GM19351 (cell line): ENCODE results near the gene TYMP.

Source experiments
- ATAC-seq: cut with Tn5 transposase; IDR thresholded peaks from one replicate; pipeline ENCODE4 v1.9.1; 2021; ENCODE audit warnings: mild to moderate bottlenecking, moderate library complexity; ENCODE audit not compliant: unreplicated experiment

TYMP gene

GRCh38 chr22:50505776-50506610 lies 23.8 kb downstream of the TYMP start:
- ATAC-seq = no peak

- no peak for ATAC-seq
Measured at GRCh38 chr22:50505276-50505775, 24.5 kb downstream of the TYMP start.

GRCh38 chr22:50504369-50505211 lies 25.2 kb downstream of the TYMP start:
- no peak for ATAC-seq

DNA sequence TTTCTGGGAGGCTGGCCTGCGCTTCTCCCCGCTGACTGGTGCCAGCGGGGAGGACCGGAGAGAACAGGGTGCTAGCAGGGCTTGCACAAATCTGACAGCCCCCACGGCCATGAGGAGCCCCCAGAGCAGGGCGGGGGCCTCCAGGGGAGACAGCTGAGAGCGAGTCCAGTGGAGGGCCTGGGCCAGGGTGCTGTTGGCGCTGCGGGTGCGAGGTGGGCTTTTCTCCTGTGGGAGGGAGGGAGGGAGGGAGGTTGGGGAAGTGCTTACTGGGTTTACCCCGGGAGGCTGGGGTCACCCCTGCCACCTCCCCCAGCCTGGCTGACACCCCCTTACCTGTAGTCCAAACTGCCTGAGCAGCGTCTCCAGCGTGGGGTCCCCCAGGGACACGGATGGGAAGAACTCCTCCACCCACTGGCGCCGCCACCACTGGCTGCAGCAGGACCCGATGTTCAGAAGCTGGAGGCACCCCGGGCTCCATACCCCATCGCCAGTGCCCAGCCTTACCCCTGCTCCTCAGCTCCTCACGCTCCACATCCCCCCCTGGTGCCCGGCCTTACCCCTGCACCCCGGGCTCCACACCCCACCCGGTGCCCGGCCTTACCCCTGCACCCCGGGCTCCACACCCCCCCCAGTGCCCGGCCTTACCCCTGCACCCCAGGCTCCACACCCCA lies 26.2 kb downstream of the TYMP start:
- no peak for ATAC-seq

DNA sequence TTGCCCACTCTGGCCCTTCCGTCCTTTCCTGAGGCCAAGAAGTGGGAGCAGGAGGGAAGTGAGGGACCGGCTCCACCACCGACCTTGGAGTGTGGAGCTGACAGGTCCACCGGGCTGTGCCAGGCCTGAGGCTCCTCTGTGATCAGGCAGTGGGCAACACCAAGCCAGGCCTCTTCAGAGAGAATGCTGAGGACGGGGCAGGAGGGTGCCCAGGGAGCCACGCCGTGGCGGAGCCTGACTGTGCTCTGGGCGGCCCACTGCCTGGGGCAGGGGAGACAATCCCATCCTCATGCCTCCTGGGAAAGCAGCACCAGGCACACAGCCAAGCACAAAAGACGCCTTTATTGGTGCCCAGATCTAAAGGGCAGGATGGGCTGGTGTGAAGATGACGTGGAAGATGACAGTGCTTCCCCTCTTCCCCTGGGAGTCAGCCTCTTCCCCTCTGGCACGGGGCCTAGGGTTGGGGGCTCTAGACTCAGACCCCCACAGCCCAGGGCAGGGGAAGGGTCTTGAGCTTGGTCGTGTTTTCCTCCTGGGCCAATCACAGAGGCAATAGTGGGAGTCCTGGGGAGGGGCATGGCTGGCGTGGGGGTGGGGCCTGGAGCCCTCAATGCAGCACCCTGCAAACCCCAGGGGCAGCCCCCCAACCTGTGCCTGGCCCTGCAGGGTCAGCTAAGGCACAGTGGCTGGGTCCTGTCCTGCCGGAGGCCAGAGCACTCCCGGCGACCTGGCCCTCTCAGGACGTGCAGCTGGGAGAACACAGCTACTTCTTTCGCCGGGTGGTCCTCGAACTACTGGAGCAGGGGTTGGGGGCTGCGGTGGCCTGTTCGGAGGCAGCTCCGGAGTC lies 27.0 kb downstream of the TYMP start:
- ATAC-seq = no peak

GRCh38 chr22:50502096-50502495 lies 27.7 kb downstream of the TYMP start:
- ATAC-seq = no peak

- ATAC-seq = no peak
Measured at GRCh38 chr22:50500452-50500851, 29.4 kb downstream of the TYMP start.

GRCh38 chr22:50498322-50498890 lies 31.4 kb downstream of the TYMP start:
- no peak for ATAC-seq

GRCh38 chr22:50497093-50497492 lies 32.7 kb downstream of the TYMP start:
- ATAC-seq = no peak

GRCh38 chr22:50490531-50491308 lies 39.1 kb downstream of the TYMP start:
- ATAC-seq = no peak

- no peak for ATAC-seq
Measured at GRCh38 chr22:50489363-50490243, 40.2 kb downstream of the TYMP start.

DNA sequence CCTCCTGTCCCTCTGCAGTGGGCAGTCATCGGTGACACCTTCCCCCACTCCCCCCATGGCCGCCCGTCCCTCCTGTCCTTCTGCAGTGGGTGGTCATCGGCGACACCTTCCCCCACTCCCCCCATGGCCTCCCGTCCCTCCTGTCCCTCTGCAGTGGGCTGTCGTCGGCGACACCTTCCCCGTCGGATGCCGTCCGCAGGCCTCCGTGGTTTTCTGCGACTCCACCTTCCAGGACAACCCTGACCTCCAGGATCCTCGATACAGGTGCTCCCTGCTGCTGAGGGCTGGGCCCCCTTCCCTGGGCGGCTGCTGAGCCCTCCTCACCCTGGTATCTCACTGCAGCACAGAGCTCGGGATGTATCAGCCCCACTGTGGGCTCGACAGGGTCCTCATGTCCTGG lies 40.9 kb downstream of the TYMP start:
- no peak for ATAC-seq

DNA sequence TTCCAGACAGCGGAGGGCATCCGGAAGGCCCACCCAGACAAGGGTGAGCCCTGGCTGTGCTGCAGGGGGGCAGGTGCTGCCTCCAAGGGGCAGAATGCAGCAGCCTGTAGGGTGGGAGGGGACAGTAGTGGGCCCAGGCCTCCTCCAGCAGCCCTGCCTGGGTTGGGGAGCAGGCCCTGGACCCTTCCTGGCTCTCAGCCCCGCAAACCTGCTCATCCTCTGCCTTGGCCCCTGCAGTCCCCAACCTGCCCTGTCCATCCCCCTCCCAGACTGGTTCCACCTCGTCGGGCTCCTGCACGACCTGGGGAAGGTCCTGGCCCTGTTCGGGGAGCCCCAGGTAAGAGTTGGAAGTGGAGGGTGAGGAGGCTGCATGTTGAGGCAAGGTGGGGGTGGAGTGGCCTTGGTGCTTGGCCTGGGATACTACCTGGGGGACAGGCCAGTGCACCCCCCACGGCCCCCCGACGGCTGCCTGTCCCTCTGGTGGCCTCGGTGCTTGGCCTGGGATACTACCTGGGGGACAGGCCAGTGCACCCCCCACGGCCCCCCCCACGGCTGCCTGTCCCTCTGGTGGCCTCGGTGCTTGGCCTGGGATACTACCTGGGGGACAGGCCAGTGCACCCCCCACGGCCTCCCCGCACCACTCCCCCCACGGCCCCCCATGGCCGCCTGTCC lies 41.7 kb downstream of the TYMP start:
- ATAC-seq = no peak

- ATAC-seq = no peak
Measured at GRCh38 chr22:50487290-50488005, 42.4 kb downstream of the TYMP start.

DNA sequence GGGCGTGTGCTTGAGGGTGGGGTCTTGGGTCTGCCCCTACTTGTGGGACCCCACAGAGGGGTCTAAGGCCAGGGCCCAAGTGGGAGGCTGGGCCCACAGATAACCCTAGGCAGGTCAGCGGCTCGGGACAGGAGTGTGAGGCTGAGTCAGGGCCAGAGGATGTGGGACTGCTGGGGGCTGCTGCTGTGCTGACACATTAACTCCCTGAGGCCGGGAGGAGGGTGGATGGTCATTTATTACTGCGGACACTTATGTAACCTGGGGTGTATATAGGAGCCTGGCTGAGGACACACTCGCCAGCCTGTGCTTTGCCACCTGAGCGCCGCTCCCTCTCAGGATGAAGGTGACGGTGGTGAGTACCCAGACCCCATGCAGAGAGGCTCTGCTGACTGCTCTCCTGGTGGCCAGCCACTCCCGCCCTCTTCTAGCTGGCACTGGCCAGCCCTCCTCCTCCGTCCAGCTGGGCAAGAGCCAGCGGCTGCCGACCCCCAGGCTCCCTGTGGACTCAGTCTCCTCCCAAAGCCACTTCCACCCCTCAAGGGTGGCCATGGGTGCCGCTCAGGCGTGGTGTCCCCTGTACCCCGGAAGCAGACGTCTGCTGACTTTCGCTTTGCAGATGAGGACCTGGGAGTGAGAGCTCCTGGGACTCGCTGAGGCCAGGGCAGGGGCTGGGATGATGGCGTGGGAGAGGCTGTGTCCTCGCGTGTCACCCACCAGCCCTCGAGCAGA lies 43.1 kb downstream of the TYMP start, which contains the start of gene MIOX:
TSS of gene MIOX (plus strand) at position 299 of the 729 bp plus-strand sequence. CDS start at position 338, 39 bp downstream.
- no peak for ATAC-seq
